Adrenal gland (tissue), 12 donors: ENCODE measurements around the gene ETNK2. TPM values are rescaled to one million over a fixed set of nuclear protein-coding genes. Genes with fewer than 3 reads are reported as not detected.

Experiments
- DNase-seq, 7 donors: peaks; one replicate each; pipeline ENCODE4 v3.0.0-alpha.2; 2019 to 2020
- H3K27ac ChIP-seq, 5 donors: fragments of 200-600 bp; sonication (generic) in 4 of 5; 1 replicate in 3 of 5; 2 replicates in 2 of 5; pipeline versions ENCODE4 v1.5.1 to v1.8.0; 2016 to 2020; ENCODE audit warnings: mild to moderate bottlenecking in 1 of 5
- H3K27me3 ChIP-seq: fragments of 200-600 bp; 2 replicates; pipeline ENCODE4 v1.8.0; 2021
- H3K36me3 ChIP-seq, 2 donors: fragments of 200-600 bp; replicated peaks in 1 of 2; 1 replicate in 1 of 2; 2 replicates in 1 of 2; pipeline versions ENCODE4 v1.5.1 to v1.8.0; 2018 to 2022
- H3K4me1 ChIP-seq, 2 donors: fragments of 200-600 bp; replicated peaks in 1 of 2; 1 replicate in 1 of 2; 2 replicates in 1 of 2; pipeline versions ENCODE4 v1.5.1 to v1.8.0; 2018 to 2021
- H3K4me3 ChIP-seq, 4 donors: fragments of 200-600 bp; sonication (generic) in 3 of 4; one replicate each; pipeline ENCODE4 v1.5.1; 2016 to 2018
- H3K9me3 ChIP-seq, 3 donors: fragments of 200-600 bp; sonication (generic) in 1 of 3; replicated peaks in 1 of 3; 1 replicate in 2 of 3; 2 replicates in 1 of 3; pipeline versions ENCODE4 v1.5.1 to v1.8.0; 2016 to 2021
- POLR2A ChIP-seq, 2 donors: fragments of 450-650 bp; IDR thresholded peaks; one replicate each; pipeline ENCODE4 v1.6.1; 2017; ENCODE audit warnings: antibody characterized with exemption in 2 of 2, mild to moderate bottlenecking in 2 of 2, moderate library complexity in 1 of 2
- WGBS, 4 donors: extraction: QIAGEN DNeasy Blood & Tissue Kit in 2 of 4; methylation state at CpG; one replicate each; pipeline versions ENCODE4 v1.1.5 to v1.1.7; 2013 to 2017; 5-methylcytosine and 5-hydroxymethylcytosine counted together
- intact Hi-C, 2 donors: fragments of 100-400 bp; cut with DNase I; formaldehyde crosslinking; loops; one replicate each; pipeline versions ENCODE4 v1.14.1 to v1.15.0; 2022 to 2023
- polyA plus RNA-seq, 3 donors: library from polyadenylated mRNA; stranded (reverse); fragments of 200-250 nt in 2 of 3; fragments of 350-450 nt in 1 of 3; fragmentation: Illumina TruSeq in 1 of 3; extraction: RNeasy Lipid Tissue Mini Kit (QIAGEN cat#74804) in 1 of 3; gene quantifications; one replicate each; pipeline ENCODE4 v1.2.3, GENCODE V29; 2013 to 2014
- total RNA-seq, 9 donors: library from RNA; depleted of rRNA in 4 of 9; stranded (reverse); fragments of >200 nt in 4 of 9; fragments of 120-200 nt in 1 of 9; fragmentation: NEBNext Ultra II Directional in 1 of 9; extraction: Animal tissue kit (Norgen Biotek cat#: 25700) in 1 of 9; gene quantifications; one replicate each; pipeline versions ENCODE4 v1.1.0 to v1.2.4, GENCODE V29; 2013 to 2023
- TF ChIP-seq, protein P1 (sequence below), 6 experiments: fragments of 450-650 bp in 4 of 6; fragments of 200-600 bp in 2 of 6; sonication (generic) in 1 of 6; IDR thresholded peaks; 1 replicate in 5 of 6; 2 replicates in 1 of 6; pipeline versions ENCODE4 v1.5.1 to v1.8.0; 2016 to 2021; ENCODE audit warnings: antibody characterized with exemption in 6 of 6, mild to moderate bottlenecking in 2 of 6, moderate library complexity in 1 of 6
- donor health status: healthy with polysubstance abuse.
- donor health status: Bipolar disorder and iron deficiency.
- donor health status: DM: yes; HTN: yes; CAD: no.
- donor health status: DM: no; HTN: no; CAD: no.
- donor health status: DM: no; HTN: no; CAD: no.
- donor health status: DM: yes; HTN: yes; CAD: no.

ETNK2 gene
- total and polyA plus RNA-seq, 12 donors = 3.1 to 78.6 (median 9.3) TPM

DNA sequence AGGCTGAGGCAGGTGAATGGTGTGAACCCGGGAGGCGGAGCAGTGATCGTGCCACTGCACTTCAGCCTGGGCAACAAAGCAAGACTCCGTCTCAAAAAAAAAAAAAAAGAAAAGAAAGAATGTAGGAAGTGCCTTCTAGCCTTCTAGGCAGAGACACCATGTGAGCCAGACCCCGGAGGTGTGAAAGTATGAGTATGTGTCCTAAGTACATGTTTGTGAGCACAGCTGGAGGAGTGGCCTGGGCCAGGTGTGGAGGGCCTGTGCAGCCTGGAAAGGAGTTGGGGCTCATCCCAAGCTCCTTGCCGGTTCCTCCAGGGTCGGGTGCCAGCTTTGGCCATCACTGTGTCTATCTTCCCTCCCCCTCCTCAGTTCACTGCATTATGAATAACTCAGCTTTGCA lies 66.0 kb downstream of the ETNK2 start:
- intact Hi-C loops = no loop called here
- no peak for DNase-seq
- TF ChIP-seq, protein P1, sequence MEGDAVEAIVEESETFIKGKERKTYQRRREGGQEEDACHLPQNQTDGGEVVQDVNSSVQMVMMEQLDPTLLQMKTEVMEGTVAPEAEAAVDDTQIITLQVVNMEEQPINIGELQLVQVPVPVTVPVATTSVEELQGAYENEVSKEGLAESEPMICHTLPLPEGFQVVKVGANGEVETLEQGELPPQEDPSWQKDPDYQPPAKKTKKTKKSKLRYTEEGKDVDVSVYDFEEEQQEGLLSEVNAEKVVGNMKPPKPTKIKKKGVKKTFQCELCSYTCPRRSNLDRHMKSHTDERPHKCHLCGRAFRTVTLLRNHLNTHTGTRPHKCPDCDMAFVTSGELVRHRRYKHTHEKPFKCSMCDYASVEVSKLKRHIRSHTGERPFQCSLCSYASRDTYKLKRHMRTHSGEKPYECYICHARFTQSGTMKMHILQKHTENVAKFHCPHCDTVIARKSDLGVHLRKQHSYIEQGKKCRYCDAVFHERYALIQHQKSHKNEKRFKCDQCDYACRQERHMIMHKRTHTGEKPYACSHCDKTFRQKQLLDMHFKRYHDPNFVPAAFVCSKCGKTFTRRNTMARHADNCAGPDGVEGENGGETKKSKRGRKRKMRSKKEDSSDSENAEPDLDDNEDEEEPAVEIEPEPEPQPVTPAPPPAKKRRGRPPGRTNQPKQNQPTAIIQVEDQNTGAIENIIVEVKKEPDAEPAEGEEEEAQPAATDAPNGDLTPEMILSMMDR (IDR thresholded peaks at IDR 0.05) = no peak
- TF ChIP-seq POLR2A (IDR thresholded peaks at IDR 0.05) = no peak
- no peak overlapping the region for H3K4me3 ChIP-seq
- H3K27me3 ChIP-seq = no peaks in the 10 kb centered on the region
- H3K27ac ChIP-seq = peak overlapping the region in 3 of 5 donors; percentile 1 to 91 (median 52)
- H3K36me3 ChIP-seq = no peaks in the 10 kb centered on the region
- H3K4me1 ChIP-seq = peaks cover 26 to 68% of the 10 kb centered on the region in 2 donors
- H3K9me3 ChIP-seq = no peaks in the 10 kb centered on the region
- 71 to 87% (median 79%) methylated on average over 7 of the region's 7 CpGs for WGBS, 4 donors

- H3K4me1 ChIP-seq = peaks cover 36 to 75% of the 10 kb centered on the region in 2 donors
- intact Hi-C loops = no loop called here
- peak in 5 of 7 donors; percentile 43 to 59 (median 56) for DNase-seq
These were observed 67.5 kb downstream of the ETNK2 start for GRCh38 chr1:204084247-204084772.

DNA sequence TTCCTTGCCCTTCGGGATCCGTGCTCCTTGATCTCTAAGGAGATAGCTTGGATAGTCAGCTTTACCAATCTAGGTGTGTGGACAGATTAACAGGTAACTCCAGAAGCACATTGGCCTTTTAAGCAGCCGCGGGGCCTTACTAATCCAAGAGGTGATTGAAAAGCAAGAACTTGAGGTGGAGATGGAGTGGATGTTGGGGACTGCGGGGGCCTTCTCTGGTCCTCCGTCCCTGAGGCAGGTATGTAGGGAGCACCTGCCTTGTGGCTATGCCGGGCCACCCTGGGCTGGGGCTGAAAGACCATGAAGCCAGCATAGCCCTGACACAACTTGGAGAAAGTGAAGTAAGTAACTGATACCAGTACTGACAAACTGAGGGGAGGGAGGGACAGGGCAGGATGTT lies 68.4 kb downstream of the ETNK2 start:
- DNase-seq = no peak
- Histone ChIP-seq H3K4me1 (peaks cover 34 to 73% of the 10 kb centered on the region in 2 donors), H3K36me3 (no peaks in the 10 kb centered on the region), H3K27ac (peak overlapping the region in 4 of 5 donors; percentile 47 to 81 (median 62)), H3K4me3 (no peak overlapping the region), H3K9me3 (no peaks in the 10 kb centered on the region), H3K27me3 (no peaks in the 10 kb centered on the region)
- 91 to 96% (median 93%) methylated on average over 7 of the region's 7 CpGs for WGBS, 4 donors
- intact Hi-C loops = no loop called here
- TF ChIP-seq, protein P1 (IDR thresholded peaks at IDR 0.05) = no peak
- TF ChIP-seq POLR2A (IDR thresholded peaks at IDR 0.05) = no peak

More at GRCh38 chr1:204084247-204084772, 67.5 kb downstream of the ETNK2 start:
- H3K27ac ChIP-seq = peak overlapping the region in 4 of 5 donors; percentile 47 to 81 (median 62)
- 27 to 67% (median 55%) methylated on average over 3 to 4 of the region's 4 CpGs for WGBS, 4 donors
- no peaks in the 10 kb centered on the region for H3K27me3 ChIP-seq
- H3K36me3 ChIP-seq = no peaks in the 10 kb centered on the region
- no peaks in the 10 kb centered on the region for H3K9me3 ChIP-seq
- H3K4me3 ChIP-seq = no peak overlapping the region
- TF ChIP-seq, protein P1 (IDR thresholded peaks at IDR 0.05) = no peak
- TF ChIP-seq POLR2A (IDR thresholded peaks at IDR 0.05) = no peak

- peaks cover 23 to 73% of the 10 kb centered on the region in 2 donors for H3K4me1 ChIP-seq
- no peaks in the 10 kb centered on the region for H3K27me3 ChIP-seq
- no peaks in the 10 kb centered on the region for H3K9me3 ChIP-seq
- no peak for DNase-seq
- H3K4me3 ChIP-seq = no peak overlapping the region
- intact Hi-C loops = no loop called here
- WGBS, 4 donors = 83 to 89% (median 88%) methylated on average over 7 to 8 of the region's 8 CpGs
- peak overlapping the region in 4 of 5 donors; percentile 15 to 81 (median 56) for H3K27ac ChIP-seq
- H3K36me3 ChIP-seq = no peaks in the 10 kb centered on the region
- TF ChIP-seq, protein P1 (IDR thresholded peaks at IDR 0.05) = no peak
- TF ChIP-seq POLR2A (IDR thresholded peaks at IDR 0.05) = no peak
These were observed 69.9 kb downstream of the ETNK2 start for GRCh38 chr1:204081791-204082513.
